ENCODE data around the gene TINAG.
"Not testable (repeated sequence)": the region's sequence is repeated elsewhere in the genome, so short reads cannot be mapped to it uniquely, and the experiment has no call there.

The TINAG gene

GRCh38 chr6:54310377-54311152 is 2.3 kb downstream of the TINAG start:
- no peak for DNase-seq

DNA sequence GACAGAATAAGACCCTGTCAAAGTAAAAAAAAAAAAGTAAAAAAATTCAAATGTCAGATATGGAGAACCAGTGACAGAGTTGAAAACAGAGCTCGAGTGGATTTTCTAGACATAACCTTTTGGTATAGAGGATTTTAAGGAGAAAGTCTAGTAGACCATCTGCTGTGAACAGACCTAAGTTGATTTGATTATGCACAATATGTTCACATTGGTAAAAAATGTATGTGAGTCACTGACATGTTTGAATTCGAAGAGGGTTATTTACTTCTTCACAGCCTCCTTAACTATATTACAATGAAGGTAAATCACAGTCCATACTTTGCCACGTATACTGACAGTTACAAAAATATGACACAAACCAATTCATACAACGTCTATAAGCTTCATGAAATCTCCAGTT is 7.4 kb downstream of the TINAG start:
- no peak for DNase-seq

GRCh38 chr6:54320871-54321270 is 12.6 kb downstream of the TINAG start:
- no peak for DNase-seq

DNA sequence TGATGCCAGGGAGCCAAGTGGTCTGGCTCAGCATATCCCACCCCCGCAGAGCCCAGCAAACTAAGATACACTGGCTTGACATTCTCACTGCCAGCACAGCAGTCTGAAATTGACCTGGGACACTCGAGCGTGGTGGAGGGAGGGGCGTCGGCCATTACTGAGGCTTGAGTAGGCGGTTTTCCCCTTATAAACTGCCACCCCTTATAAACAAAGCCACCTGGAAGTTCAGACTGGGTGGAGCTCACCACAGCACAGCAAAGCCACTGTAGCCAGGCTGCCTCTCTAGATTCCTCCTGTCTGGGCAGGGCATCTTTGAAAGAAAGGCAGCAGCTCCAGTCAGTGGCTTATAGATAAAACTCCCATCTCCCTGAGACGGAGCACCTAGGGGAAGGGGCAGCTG is 19.4 kb downstream of the TINAG start:
- no peak for DNase-seq

GRCh38 chr6:54331571-54331970 is 23.3 kb downstream of the TINAG start:
- DNase-seq, result not testable (repeated sequence)

- no peak for DNase-seq
Observed at GRCh38 chr6:54335871-54336270, 27.6 kb downstream of the TINAG start.

DNA sequence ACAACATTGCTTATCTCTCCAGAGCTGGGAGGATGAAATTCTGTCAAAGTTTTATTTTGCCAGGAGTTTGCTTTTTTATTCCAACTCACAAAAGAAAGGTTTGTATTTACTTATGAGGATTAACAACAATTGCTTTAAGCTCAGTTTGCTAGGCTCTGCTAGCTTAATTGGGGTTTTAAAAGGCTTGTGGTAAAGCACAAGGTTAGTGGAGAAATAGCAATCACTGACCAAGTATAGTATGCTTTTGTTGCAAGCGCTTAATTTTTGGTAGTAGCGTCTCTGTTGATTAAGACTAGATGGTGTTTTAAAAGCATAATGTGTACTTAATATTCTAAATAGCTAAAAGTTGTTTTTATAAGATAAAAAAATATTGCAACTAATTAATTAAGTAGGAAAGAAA is 45.7 kb downstream of the TINAG start:
- DNase-seq, result no peak

GRCh38 chr6:54354608-54355007 is 46.4 kb downstream of the TINAG start:
- no peak for DNase-seq

- DNase-seq, result no peak
Observed at GRCh38 chr6:54357141-54357540, 48.9 kb downstream of the TINAG start.

DNA sequence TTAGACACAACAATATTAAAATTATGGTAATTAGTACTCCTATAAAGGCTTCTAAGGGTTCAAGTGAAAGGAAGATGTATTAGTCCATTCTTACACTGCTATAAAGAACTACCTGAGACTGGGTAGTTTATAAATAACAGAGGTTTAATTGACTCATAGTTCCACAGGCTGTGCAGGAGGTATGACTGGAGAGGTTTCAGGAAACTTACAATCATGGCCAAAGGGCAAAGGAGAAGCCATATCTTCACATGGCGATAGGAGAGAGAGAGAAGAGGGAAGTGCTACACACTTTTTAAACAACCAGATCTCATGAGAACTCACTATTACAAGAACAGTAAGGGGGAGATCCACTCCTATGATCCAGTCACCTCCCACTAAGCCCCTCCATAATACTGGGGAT is 52.9 kb downstream of the TINAG start:
- no peak for DNase-seq

- DNase-seq, result no peak
Observed at GRCh38 chr6:54361734-54362133, 53.5 kb downstream of the TINAG start.

DNA sequence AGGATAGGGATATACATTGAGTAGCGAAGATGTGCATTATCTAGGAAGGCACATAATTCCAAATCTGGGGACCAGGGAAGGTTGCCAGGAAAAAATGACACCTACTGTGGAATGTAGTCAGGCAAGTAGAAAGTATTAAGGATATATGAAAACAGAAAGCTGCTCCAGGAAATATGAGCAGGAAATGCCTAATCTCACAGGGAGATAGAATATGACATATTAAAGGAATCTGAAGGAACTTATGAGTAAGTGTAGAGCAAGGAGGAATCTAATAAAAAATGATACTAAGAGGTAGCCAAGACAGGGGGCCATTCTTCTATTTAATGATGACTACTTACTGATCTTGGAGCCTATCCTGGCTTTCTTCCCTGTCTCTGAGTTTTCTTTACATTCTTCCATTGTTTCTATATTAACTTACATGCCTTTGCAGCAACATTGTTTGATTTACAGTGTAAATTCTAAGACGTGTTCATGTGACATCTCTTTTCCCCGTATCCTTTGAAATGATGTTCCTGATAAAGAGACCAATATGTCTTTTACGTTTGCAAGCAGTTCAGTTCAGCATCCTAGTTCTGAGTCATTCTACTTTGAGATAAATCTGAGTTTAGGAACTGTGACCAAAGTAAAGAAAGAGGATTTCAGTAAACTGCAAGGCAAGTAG is 58.6 kb downstream of the TINAG start:
- no peak for DNase-seq

DNA sequence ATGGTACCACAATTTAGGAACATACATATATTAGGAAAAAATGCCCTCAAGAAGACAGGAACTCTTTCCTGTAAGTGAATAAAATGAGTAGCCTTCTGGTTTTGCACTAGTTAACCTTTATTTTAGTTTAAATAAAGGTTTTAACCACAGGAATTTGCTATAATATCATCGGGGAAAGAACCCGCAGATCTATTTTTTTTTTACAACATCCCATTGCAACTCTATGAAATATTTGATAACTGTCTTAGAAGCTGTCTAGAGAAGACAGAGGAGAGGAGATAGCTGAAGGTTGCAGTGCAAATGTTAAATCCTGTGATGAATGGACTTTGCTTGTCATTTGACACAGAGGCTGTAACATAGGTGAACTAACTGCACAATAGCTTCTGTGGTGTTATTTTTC is 69.5 kb downstream of the TINAG start:
- no peak for DNase-seq

DNA sequence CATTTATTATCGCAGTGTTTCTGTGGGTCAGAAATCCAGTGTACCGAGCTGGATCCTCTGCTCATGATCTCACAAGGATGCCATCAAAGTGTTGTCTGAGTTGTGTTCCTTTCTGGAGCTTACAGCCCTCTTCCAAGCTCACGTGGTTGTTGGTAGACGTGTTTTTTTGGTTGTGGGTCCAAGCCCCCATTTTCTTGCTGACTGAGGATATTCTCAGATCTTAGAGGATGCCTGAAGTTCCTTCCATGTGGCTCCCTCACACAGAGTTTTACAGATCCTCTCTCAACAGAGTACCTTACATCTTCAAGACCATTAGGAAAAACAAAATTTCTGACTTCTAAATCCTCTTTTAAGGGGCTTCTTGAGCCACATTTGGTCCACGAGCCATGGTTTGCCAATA is 78.1 kb downstream of the TINAG start:
- DNase-seq, result no peak

DNA sequence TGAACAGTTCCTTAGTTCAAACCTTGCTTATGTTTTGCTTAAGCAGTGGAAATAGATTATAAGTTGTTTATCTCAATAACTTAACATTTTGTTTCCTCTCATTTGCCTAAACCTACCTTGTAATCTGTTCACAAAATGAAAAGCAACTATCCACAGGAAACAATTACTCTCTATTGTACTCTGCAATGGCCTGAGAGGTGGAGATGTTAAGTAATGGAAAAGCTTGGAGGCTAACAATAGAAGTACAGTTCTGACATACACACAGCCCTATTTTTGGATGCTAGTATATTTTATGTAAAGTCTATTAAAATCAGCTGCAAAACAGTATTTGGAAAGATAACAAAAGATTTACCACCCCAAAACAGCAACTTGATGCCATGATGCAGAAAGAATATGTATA is 82.1 kb downstream of the TINAG start:
- DNase-seq, result no peak

- no peak for DNase-seq
Observed at GRCh38 chr6:54391577-54391976, 83.3 kb downstream of the TINAG start.

DNA sequence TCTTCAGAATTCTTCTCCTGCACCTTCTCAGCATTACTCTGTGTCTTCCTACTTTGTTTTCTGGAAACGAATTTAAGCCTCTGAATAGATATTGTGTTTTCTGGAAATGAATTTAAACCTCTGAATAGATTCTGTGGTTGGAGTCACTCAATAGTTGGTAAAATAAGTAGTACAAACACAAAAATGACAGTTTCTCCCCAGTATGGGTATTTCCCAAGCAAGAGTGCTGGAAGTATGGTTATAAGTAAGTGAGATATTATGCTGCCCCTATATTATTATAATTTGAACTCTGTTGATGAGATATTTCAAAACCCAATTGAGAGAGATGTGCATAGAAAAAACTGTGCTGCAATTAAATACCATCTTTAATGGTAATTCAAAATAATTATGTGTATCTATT is 94.9 kb downstream of the TINAG start:
- no peak for DNase-seq

- no peak for DNase-seq
Observed at GRCh38 chr6:54404791-54405190, 96.5 kb downstream of the TINAG start.

DNA sequence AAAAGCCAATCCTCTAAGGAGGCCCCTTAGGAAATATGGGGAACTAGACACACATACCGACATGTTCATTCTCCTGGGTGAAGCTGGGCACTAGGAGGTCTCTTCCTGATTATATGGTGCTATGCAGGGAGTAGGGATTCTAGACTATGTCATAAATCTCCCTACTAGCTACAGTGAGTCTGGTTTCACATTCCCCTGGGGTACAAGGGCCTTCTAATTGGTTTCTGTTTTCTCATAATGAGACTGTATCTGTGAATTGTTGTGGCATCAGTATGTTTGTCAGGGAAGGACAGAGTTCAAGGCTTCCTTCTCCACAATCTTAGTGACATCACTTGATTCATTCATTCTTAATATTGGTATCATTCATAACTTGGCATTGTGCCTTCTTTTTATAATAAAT is 103.5 kb downstream of the TINAG start:
- no peak for DNase-seq

DNA sequence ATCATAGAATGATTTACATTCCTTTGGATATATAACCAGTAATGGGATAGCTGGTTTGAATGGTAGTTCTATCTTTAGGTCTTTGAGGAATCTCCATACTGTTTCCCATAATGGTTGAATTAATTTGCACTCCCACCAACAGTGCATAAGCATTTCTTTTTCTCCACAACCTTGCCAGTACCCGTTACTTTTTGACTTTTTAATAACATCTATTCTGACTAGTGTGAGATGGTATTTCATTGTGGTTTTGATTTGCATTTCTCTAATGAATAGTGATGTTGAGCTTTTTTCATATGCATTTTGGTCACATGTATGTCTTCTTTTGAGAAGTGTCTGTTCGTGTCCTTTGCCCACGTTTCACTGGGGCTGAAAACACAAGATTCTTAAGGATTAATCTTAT is 107.3 kb downstream of the TINAG start:
- no peak for DNase-seq

DNA sequence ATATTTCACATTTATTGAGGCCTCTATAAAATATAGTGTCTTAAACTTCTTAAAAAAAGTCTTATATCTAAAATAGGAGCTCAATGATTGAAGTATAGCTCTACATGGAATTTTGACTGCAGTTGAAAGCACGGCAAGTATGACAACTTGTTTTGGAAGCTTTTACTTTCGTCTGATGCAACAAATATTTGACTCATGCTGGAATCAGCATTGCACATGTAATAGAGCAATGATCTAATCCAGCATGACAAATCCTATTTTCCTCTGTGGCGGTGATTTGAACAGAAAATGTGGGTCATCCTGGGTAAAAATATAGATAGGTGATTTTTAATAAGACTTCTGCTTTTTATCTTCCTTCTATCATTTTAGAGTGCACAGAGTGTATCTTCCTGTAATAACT is 111.6 kb downstream of the TINAG start:
- DNase-seq, result no peak

DNA sequence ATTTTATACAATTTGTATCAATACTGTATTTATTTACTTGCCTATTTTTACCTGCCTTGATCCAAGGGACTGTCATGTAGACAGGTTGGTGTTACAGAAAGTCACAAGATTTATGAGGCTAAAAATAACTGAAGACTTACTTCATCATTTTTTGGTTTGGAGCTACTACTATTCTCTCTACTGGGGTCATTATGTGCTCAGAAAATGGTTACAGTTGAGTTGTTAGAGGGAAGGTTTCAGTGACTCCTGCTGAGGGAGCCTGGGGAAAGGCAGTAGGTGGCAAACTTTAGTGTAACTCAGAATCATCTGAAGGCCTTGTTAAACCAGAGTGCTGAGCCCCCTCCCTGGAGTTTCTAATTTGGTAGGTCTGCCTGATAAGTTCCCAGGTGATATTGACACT is 118.8 kb downstream of the TINAG start:
- DNase-seq, result no peak

- DNase-seq, result no peak
Observed at GRCh38 chr6:54427396-54427937, 119.2 kb downstream of the TINAG start.

- DNase-seq, result no peak
Observed at GRCh38 chr6:54428431-54428830, 120.2 kb downstream of the TINAG start.

- DNase-seq, result no peak
Observed at GRCh38 chr6:54431466-54431865, 123.2 kb downstream of the TINAG start.

Data from activated CD4-positive, alpha-beta T cell treated with anti-CD3 and anti-CD28 coated beads, Interleukin-2, amount 50 U/mL, for 48 hours (primary cell).